SU-DHL-6 (cell line): ENCODE data around the gene TLK1.

Source experiments
- H2AFZ ChIP-seq: fragments of 200-600 bp; sonication (generic); 2 replicates; pipeline ENCODE4 v1.6.1; 2014; ENCODE audit warnings: low read depth, mild to moderate bottlenecking, moderate library complexity, mixed read lengths, antibody characterized with exemption, low read length; ENCODE audit not compliant: severe bottlenecking
- H3F3A ChIP-seq: fragments of 200-600 bp; shearing (Covaris generic); 2 replicates; pipeline ENCODE4 v1.6.0; 2016; ENCODE audit warnings: antibody characterized with exemption, mild to moderate bottlenecking; ENCODE audit not compliant: insufficient read depth
- H3K27ac ChIP-seq: fragments of 200-600 bp; sonication (generic); 2 replicates; pipeline ENCODE4 v1.5.1; 2016; ENCODE audit warnings: low read depth, mild to moderate bottlenecking, low read length, moderate library complexity, mixed read lengths
- H3K27me3 ChIP-seq: fragments of 200-600 bp; sonication (generic), shearing (Covaris generic); 2 replicates; pipeline ENCODE4 v1.6.0; 2014; ENCODE audit warnings: mild to moderate bottlenecking, low read length
- H3K36me3 ChIP-seq: fragments of 200-600 bp; sonication (generic); 2 replicates; pipeline ENCODE4 v1.6.1; 2014; ENCODE audit warnings: mild to moderate bottlenecking, low read length, mixed read lengths
- H3K4me2 ChIP-seq: fragments of 300-600, 200-600 bp; shearing (Covaris generic), sonication (generic); 2 replicates; pipeline ENCODE4 v1.6.0; 2014; ENCODE audit warnings: low read length, low read depth, mild to moderate bottlenecking; ENCODE audit not compliant: poor library complexity, severe bottlenecking
- H3K4me3 ChIP-seq: fragments of 200-600 bp; sonication (generic); 2 replicates; pipeline ENCODE4 v1.5.1; 2014; ENCODE audit warnings: antibody characterized with exemption, low read length, mild to moderate bottlenecking, mixed read lengths; ENCODE audit not compliant: insufficient read depth, poor library complexity, severe bottlenecking
- H3K79me2 ChIP-seq: fragments of 200-600 bp; sonication (generic); 2 replicates; pipeline ENCODE4 v1.6.1; 2014; ENCODE audit warnings: mild to moderate bottlenecking, low read length, moderate library complexity; ENCODE audit not compliant: insufficient read depth
- H3K9ac ChIP-seq: fragments of 200-600 bp; sonication (generic); 2 replicates; pipeline ENCODE4 v1.7.0; 2014; ENCODE audit warnings: mild to moderate bottlenecking, low read length
- H3K9me2 ChIP-seq: fragments of 200-600 bp; sonication (generic); replicated peaks from 2 replicates; pipeline ENCODE4 v1.6.1; 2014; ENCODE audit warnings: low read length; ENCODE audit not compliant: insufficient read depth
- H3K9me3 ChIP-seq: fragments of 200-600 bp; sonication (generic); 2 replicates; pipeline ENCODE4 v1.6.1; 2014; ENCODE audit warnings: low read length, mixed read lengths; ENCODE audit not compliant: insufficient read depth
- H4K20me1 ChIP-seq: fragments of 200-600 bp; sonication (generic); 2 replicates; pipeline ENCODE4 v1.6.1; 2014; ENCODE audit warnings: low read depth, mild to moderate bottlenecking, antibody characterized with exemption, low read length, moderate library complexity, mixed read lengths
- CTCF ChIP-seq: fragments of 200-600 bp; sonication (generic); IDR thresholded peaks from one replicate; pipeline ENCODE4 v1.5.1; 2017; ENCODE audit warnings: antibody characterized with exemption, mild to moderate bottlenecking, low read length, moderate library complexity; ENCODE audit not compliant: insufficient read depth, poor library complexity, severe bottlenecking
- EZH2phosphoT487 ChIP-seq: fragments of 200-600 bp; sonication (generic), shearing (Covaris generic); conservative IDR thresholded peaks from 2 replicates; pipeline ENCODE4 v1.6.1; 2018; ENCODE audit warnings: mild to moderate bottlenecking, antibody characterized with exemption, low read length, moderate library complexity, mixed read lengths

The TLK1 gene

GRCh38 chr2:171167352-171167997 is 6.8 kb upstream of the TLK1 start:
- H3K9ac ChIP-seq = no peak overlapping the region
- no peaks in the 10 kb centered on the region for H4K20me1 ChIP-seq
- H3K27ac ChIP-seq = no peak overlapping the region
- no peak overlapping the region for H3K4me2 ChIP-seq
- peaks cover 9% of the 10 kb centered on the region; the same call in 1 of the 2 replicates for H3F3A ChIP-seq
- H3K27me3 ChIP-seq = no peaks in the 10 kb centered on the region
- H2AFZ ChIP-seq = no peak overlapping the region
- no peaks in the 10 kb centered on the region for H3K36me3 ChIP-seq
- H3K9me2 ChIP-seq = no peaks in the 10 kb centered on the region
- H3K79me2 ChIP-seq = no peaks in the 10 kb centered on the region
- TF ChIP-seq CTCF (no peak), EZH2phosphoT487 (no peak)
- no peaks in the 10 kb centered on the region for H3K9me3 ChIP-seq
- no peak overlapping the region for H3K4me3 ChIP-seq

GRCh38 chr2:171166328-171166983 is 5.8 kb upstream of the TLK1 start:
- H3K79me2 ChIP-seq = peaks cover 2% of the 10 kb centered on the region; the same call in 1 of the 2 replicates
- no peak overlapping the region for H3K4me3 ChIP-seq
- H3K36me3 ChIP-seq = no peaks in the 10 kb centered on the region
- H3K4me2 ChIP-seq = no peak overlapping the region
- no peak overlapping the region for H3K27ac ChIP-seq
- no peaks in the 10 kb centered on the region for H3K9me3 ChIP-seq
- H3F3A ChIP-seq = peaks cover 15% of the 10 kb centered on the region
- no peak overlapping the region for H2AFZ ChIP-seq
- H3K9ac ChIP-seq = no peak overlapping the region
- no peaks in the 10 kb centered on the region for H3K27me3 ChIP-seq
- TF ChIP-seq EZH2phosphoT487 (no peak), CTCF (no peak)
- no peaks in the 10 kb centered on the region for H4K20me1 ChIP-seq
- no peaks in the 10 kb centered on the region for H3K9me2 ChIP-seq

DNA sequence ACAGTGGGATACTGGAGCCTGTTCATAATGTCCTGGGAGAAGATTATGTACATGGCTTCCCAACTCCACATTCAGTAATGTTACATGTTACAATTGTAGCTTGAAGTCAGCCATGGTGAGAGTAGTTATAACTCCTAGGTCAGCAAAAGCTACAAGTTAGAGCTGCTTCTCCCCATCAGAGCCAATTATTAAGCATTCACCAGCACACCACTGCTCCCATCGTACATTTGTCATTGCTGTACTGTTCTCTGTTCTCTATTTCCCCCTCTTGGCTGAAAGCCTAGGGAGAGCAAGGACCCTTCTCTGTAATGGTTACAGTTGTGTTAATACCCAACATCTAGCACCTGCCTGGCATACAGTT is 5.3 kb upstream of the TLK1 start:
- H2AFZ ChIP-seq = no peak overlapping the region
- no peaks in the 10 kb centered on the region for H3K36me3 ChIP-seq
- TF ChIP-seq CTCF = no peak
- TF ChIP-seq EZH2phosphoT487 = no peak
- no peak overlapping the region for H3K4me3 ChIP-seq
- no peaks in the 10 kb centered on the region for H3K27me3 ChIP-seq
- no peaks in the 10 kb centered on the region for H3K9me3 ChIP-seq
- H3K9me2 ChIP-seq = no peaks in the 10 kb centered on the region
- no peak overlapping the region for H3K27ac ChIP-seq
- no peak overlapping the region for H3K4me2 ChIP-seq
- H4K20me1 ChIP-seq = no peaks in the 10 kb centered on the region
- peaks cover 6% of the 10 kb centered on the region; the same call in 1 of the 2 replicates for H3K79me2 ChIP-seq
- peaks cover 19% of the 10 kb centered on the region for H3F3A ChIP-seq
- no peak overlapping the region for H3K9ac ChIP-seq
